HepG2 (cell line): ENCODE measurements around the gene CCNYL1. TPM values are rescaled to one million over a fixed set of nuclear protein-coding genes. Genes with fewer than 3 reads are reported as not detected.

Source experiments
- ETS1 ChIP-seq: sonication (generic); formaldehyde crosslinking; IDR thresholded peaks from 2 replicates; pipeline ENCODE4 v1.4.0; 2020; ENCODE audit warnings: missing genetic modification reagents
- HOXA3 ChIP-seq: sonication (generic); formaldehyde crosslinking; IDR thresholded peaks from 2 replicates; pipeline ENCODE4 v1.5.0; 2020; ENCODE audit warnings: missing genetic modification reagents
- IRF2 ChIP-seq: IDR thresholded peaks from 2 replicates; pipeline ENCODE4 v1.6.1; 2018; ENCODE audit warnings: missing genetic modification reagents, missing compliant biosample characterization
- NCOA2 ChIP-seq: sonication (generic); formaldehyde crosslinking; IDR thresholded peaks from 2 replicates; pipeline ENCODE4 v1.8.0; 2022; ENCODE audit warnings: inconsistent platforms
- RXRB ChIP-seq: IDR thresholded peaks from 2 replicates; pipeline ENCODE4 v1.6.1; 2016; ENCODE audit warnings: borderline replicate concordance, missing genetic modification reagents, missing compliant biosample characterization
- SP2 ChIP-seq: sonication (generic); formaldehyde crosslinking; IDR thresholded peaks from 2 replicates; pipeline ENCODE4 v1.5.1; 2020; ENCODE audit warnings: mild to moderate bottlenecking, missing genetic modification reagents
- THAP7 ChIP-seq: sonication (generic); formaldehyde crosslinking; IDR thresholded peaks from 2 replicates; pipeline ENCODE4 v1.8.1; 2023; ENCODE audit warnings: mild to moderate bottlenecking, missing genetic modification reagents
- YY1 ChIP-seq: IDR thresholded peaks from 2 replicates; pipeline ENCODE4 v1.6.1; 2011; ENCODE audit warnings: low read length, low read depth, moderate library complexity, mild to moderate bottlenecking; ENCODE audit not compliant: insufficient read depth, insufficient replicate concordance
- ZBTB37 ChIP-seq: sonication (generic); formaldehyde crosslinking; IDR thresholded peaks from 2 replicates; pipeline ENCODE4 v1.4.0; 2020; ENCODE audit warnings: mild to moderate bottlenecking, missing genetic modification reagents
- ZBTB40 ChIP-seq, 2 experiments: fragments of 450-650 bp in 1 of 2; sonication (generic) in 1 of 2; formaldehyde crosslinking in 1 of 2; IDR thresholded peaks; 2 replicates each; pipeline versions ENCODE4 v1.6.1 to v1.8.0; 2016 to 2022; ENCODE audit warnings: antibody characterized with exemption in 1 of 2, mild to moderate bottlenecking in 1 of 2, missing genetic modification reagents in 1 of 2
- ZMYM3 ChIP-seq: sonication (generic); formaldehyde crosslinking; IDR thresholded peaks from 2 replicates; pipeline ENCODE4 v1.5.1; 2020; ENCODE audit warnings: mild to moderate bottlenecking, missing genetic modification reagents
- ZNF337 ChIP-seq: sonication (generic); formaldehyde crosslinking; IDR thresholded peaks from 2 replicates; pipeline ENCODE4 v1.5.1; 2020; ENCODE audit warnings: missing genetic modification reagents, low read depth, mild to moderate bottlenecking, borderline replicate concordance
- ZNF510 ChIP-seq: sonication (generic); formaldehyde crosslinking; IDR thresholded peaks from 2 replicates; pipeline ENCODE4 v1.4.0; 2020; ENCODE audit warnings: low read depth, mild to moderate bottlenecking, missing genetic modification reagents
- polyA plus RNA-seq, 8 experiments: library from polyadenylated mRNA; depleted of rRNA in 3 of 8; stranded (reverse) in 7 of 8; unstranded in 1 of 8; fragments of >200 nt; fragmentation: Illumina TruSeq in 4 of 8; extraction: Trizol in 4 of 8; gene quantifications; 2 replicates each; pipeline versions ENCODE4 v1.2.1 to v1.2.3, GENCODE V29; 2011 to 2016; ENCODE audit warnings: low read depth in 4 of 8, missing spikeins in 1 of 8, mixed read lengths in 1 of 8; ENCODE audit not compliant: insufficient read depth in 1 of 8
- total RNA-seq, 5 experiments: library from RNA; depleted of rRNA; stranded (reverse); fragments of >200 nt; fragmentation: Illumina TruSeq; extraction: Trizol; gene quantifications; 2 replicates each; pipeline ENCODE4 v1.2.3, GENCODE V29; 2016; ENCODE audit warnings: low read depth in 1 of 5

Gene CCNYL1
- total and polyA plus RNA-seq, 2 of the 13 experiments (the other 11 are each of a cell fraction or from before 2014, with no cell fraction given): 12.5 to 16.2 TPM

GRCh38 chr2:207766697-207767460 lies 55.4 kb downstream of the CCNYL1 start (continued):
- TF ChIP-seq ZBTB40 (IDR thresholded peaks at IDR 0.05): no peak
- TF ChIP-seq ZBTB40 (CRISPR knock-in tag; IDR thresholded peaks at IDR 0.05): no peak; the same call in 1 of the 2 replicates
- TF ChIP-seq ETS1 (CRISPR knock-in tag): no peak
- 0 out of 2 replicates have a peak, but pooled peaks have one; percentile 26 for TF ChIP-seq IRF2 (CRISPR knock-in tag)
- TF ChIP-seq ZMYM3 (CRISPR knock-in tag): no peak
- TF ChIP-seq ZNF510 (CRISPR knock-in tag): no peak
- TF ChIP-seq ZNF337: no peak
- peak; percentile 43 for TF ChIP-seq YY1
- TF ChIP-seq RXRB (CRISPR knock-in tag): peak; percentile 35; the same call in 1 of the 2 replicates
- TF ChIP-seq ZBTB37 (CRISPR knock-in tag): no peak
- TF ChIP-seq SP2 (CRISPR knock-in tag): 0 out of 2 replicates have a peak, but pooled peaks have one; percentile 4
- peak; percentile 15 for TF ChIP-seq HOXA3 (CRISPR knock-in tag)
- TF ChIP-seq NCOA2: peak; percentile 42; the same call in 1 of the 2 replicates
- no peak for TF ChIP-seq THAP7 (CRISPR knock-in tag)
